Lung (tissue), 12 donors: ENCODE data around the gene RALB. TPM values are rescaled to one million over a fixed set of nuclear protein-coding genes. Genes with fewer than 3 reads are reported as not detected.

Source experiments
- ATAC-seq: fragments of 200-7000 bp; cut with Tn5 transposase; one replicate; pipeline ENCODE4 v1.9.1; 2020; ENCODE audit warnings: moderate number of reproducible peaks; ENCODE audit not compliant: insufficient read depth, low FRiP score
- DNase-seq, 3 donors: peaks; one replicate each; pipeline ENCODE4 v3.0.0-alpha.2; 2013 to 2017
- H3K27ac ChIP-seq, 2 donors: one replicate each; pipeline ENCODE4 v1.5.1; 2013; ENCODE audit warnings: mild to moderate bottlenecking in 2 of 2, moderate library complexity in 2 of 2, control low read depth in 1 of 2, inconsistent platforms in 1 of 2, low read depth in 1 of 2, low read length in 1 of 2
- H3K27me3 ChIP-seq, 3 donors: one replicate each; pipeline ENCODE4 v1.5.1; 2013; ENCODE audit warnings: low read length in 2 of 3; ENCODE audit not compliant: control insufficient read depth in 3 of 3, insufficient read depth in 3 of 3
- H3K36me3 ChIP-seq, 4 donors: one replicate each; pipeline ENCODE4 v1.5.1; 2013; ENCODE audit warnings: low read length in 4 of 4, mild to moderate bottlenecking in 1 of 4, moderate library complexity in 1 of 4; ENCODE audit not compliant: control insufficient read depth in 4 of 4, insufficient read depth in 4 of 4
- H3K4me1 ChIP-seq, 5 donors: one replicate each; pipeline ENCODE4 v1.5.1; 2013; ENCODE audit warnings: low read length in 5 of 5, mild to moderate bottlenecking in 2 of 5, moderate library complexity in 1 of 5; ENCODE audit not compliant: control insufficient read depth in 5 of 5, insufficient read depth in 5 of 5
- H3K4me3 ChIP-seq: one replicate; pipeline ENCODE4 v1.5.1; 2013; ENCODE audit warnings: mild to moderate bottlenecking, control low read depth, moderate library complexity
- H3K9ac ChIP-seq, 2 donors: one replicate each; pipeline ENCODE4 v1.5.1; 2013; ENCODE audit warnings: low read length in 2 of 2, control low read depth in 1 of 2; ENCODE audit not compliant: insufficient read depth in 1 of 2
- H3K9me3 ChIP-seq, 4 donors: one replicate each; pipeline ENCODE4 v1.5.1; 2013; ENCODE audit warnings: low read length in 3 of 4, mild to moderate bottlenecking in 1 of 4, moderate library complexity in 1 of 4; ENCODE audit not compliant: control insufficient read depth in 4 of 4, insufficient read depth in 3 of 4
- CTCF ChIP-seq: IDR thresholded peaks from 2 replicates; pipeline ENCODE4 v1.5.1; 2012; ENCODE audit warnings: mild to moderate bottlenecking; ENCODE audit errors: control extremely low read depth, extremely low read depth
- WGBS, 2 donors: extraction: QIAGEN DNeasy Blood & Tissue Kit; methylation state at CpG; one replicate each; pipeline ENCODE4 v1.1.7; 2013; 5-methylcytosine and 5-hydroxymethylcytosine counted together
- polyA plus RNA-seq, 2 donors: library from polyadenylated mRNA; stranded (reverse); fragments of 200-250 nt; gene quantifications; one replicate each; pipeline ENCODE4 v1.2.1, GENCODE V29; 2013
- total RNA-seq, 2 donors: library from RNA; depleted of rRNA in 1 of 2; stranded (reverse); fragments of >200 nt in 1 of 2; gene quantifications; one replicate each; pipeline ENCODE4 v1.2.1, GENCODE V29; 2014 to 2021
- donor health status: control.
- donor health status: control.
- donor health status: Bipolar disorder and iron deficiency.
- donor health status: healthy.
- donor health status: DM: yes; HTN: yes; CAD: no.

RALB gene
- total and polyA plus RNA-seq, 4 donors, result 34.6 to 111 (median 77.1) TPM

GRCh38 chr2:120272763-120273481, 20.3 kb downstream of the RALB start:
- no peak for DNase-seq
- 86 to 90% methylated on average over 4 of the region's 4 CpGs for WGBS, 2 donors

GRCh38 chr2:120275617-120276400, 23.2 kb downstream of the RALB start:
- H3K9me3 ChIP-seq, result peaks cover 0 to 5% (median 1%) of the 10 kb centered on the region in 4 donors
- DNase-seq (no peak), ATAC-seq (no peak)
- peaks cover 3 to 20% (median 13%) of the 10 kb centered on the region in 4 donors for H3K36me3 ChIP-seq
- H3K4me3 ChIP-seq, result no peak overlapping the region
- peaks cover 0 to 11% (median 8%) of the 10 kb centered on the region in 5 donors for H3K4me1 ChIP-seq
- no peak overlapping the region for H3K9ac ChIP-seq
- no peak overlapping the region for H3K27ac ChIP-seq
- no peaks in the 10 kb centered on the region for H3K27me3 ChIP-seq
- TF ChIP-seq CTCF, result no peak
- 88 to 97% methylated on average over 8 of the region's 8 CpGs for WGBS, 2 donors

More at GRCh38 chr2:120272763-120273481, 20.3 kb downstream of the RALB start:
- H3K9ac ChIP-seq, result no peak overlapping the region
- no peak overlapping the region for H3K27ac ChIP-seq
- ATAC-seq, result no peak
- no peak for TF ChIP-seq CTCF
- H3K27me3 ChIP-seq, result no peaks in the 10 kb centered on the region
- peaks cover 0 to 11% (median 8%) of the 10 kb centered on the region in 5 donors for H3K4me1 ChIP-seq
- no peak overlapping the region for H3K4me3 ChIP-seq
- H3K36me3 ChIP-seq, result peaks cover 0 to 10% (median under 1%) of the 10 kb centered on the region in 4 donors
- peaks cover 0 to 5% (median 1%) of the 10 kb centered on the region in 4 donors for H3K9me3 ChIP-seq

DNA sequence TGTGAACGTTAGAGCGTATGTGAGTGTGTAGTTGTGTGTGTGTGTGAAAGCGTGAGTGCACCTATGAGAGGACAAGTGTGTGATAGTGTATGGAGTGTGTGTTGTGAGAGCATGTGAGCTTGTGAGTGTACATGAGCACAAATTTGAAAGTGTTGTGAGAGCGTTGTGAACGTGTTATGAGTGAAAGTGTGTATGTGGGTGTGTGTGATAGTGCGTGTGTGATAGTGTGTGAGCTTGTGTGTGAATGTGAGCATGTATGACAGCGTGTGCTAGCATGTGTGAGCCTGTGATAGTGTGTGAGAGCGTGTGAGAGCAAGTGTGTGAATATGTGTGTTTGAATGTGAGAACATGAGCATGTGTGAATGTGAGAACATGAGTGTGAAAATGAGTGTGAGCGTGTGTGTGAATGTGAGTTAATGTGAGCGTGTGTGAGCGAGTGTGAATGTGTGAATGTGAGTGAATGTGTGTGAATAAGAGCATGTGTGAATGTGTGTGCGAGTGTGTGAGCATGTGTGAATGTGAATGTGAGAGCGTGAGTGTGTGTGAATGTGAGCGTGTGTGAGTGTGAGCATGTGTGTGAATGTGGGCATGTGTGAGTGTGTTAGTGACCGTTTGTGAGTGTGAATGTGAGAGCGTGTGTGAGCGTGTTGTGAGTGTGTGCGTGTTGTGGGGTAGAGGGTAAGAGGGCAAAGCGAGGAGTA, 25.0 kb downstream of the RALB start:
- Histone ChIP-seq H3K27me3 (no peaks in the 10 kb centered on the region), H3K4me1 (peaks cover 0 to 11% (median 7%) of the 10 kb centered on the region in 5 donors), H3K27ac (no peak overlapping the region), H3K4me3 (no peak overlapping the region), H3K36me3 (peaks cover 3 to 20% (median 16%) of the 10 kb centered on the region in 4 donors), H3K9me3 (peaks cover 0 to 5% (median 1%) of the 10 kb centered on the region in 4 donors), H3K9ac (no peak overlapping the region)
- WGBS, 2 donors, result 88 to 96% methylated on average over 19 of the region's 19 CpGs
- no peak for ATAC-seq
- no peak for TF ChIP-seq CTCF
- no peak for DNase-seq
